HCT116 (cell line): ENCODE measurements around the gene ZNF318. TPM values are rescaled to one million over a fixed set of nuclear protein-coding genes. Genes with fewer than 3 reads are reported as not detected.

Source experiments
- ATAC-seq: fragments of 200-7000 bp; cut with Tn5 transposase; 2 replicates; pipeline ENCODE4 v1.9.1; 2020; ENCODE audit warnings: mild to moderate bottlenecking, moderate library complexity
- BruUV-seq: library from RNA; stranded (reverse); fragments of 400-500 nt; replicated peaks from 2 replicates; lab custom pipeline; 2021; lab: Mats Ljungman, UMichigan
- CTCF ChIA-PET: fragments of 300-600 bp; sonication (Branson Sonifier 250); formaldehyde crosslinking; loops from one replicate; lab custom pipeline; 2021; ENCODE audit warnings: antibody characterized with exemption; lab: Charles Lee
- POLR2A ChIA-PET: fragments of 300-600, 350-600 bp; sonication (Branson Sonifier 250); formaldehyde crosslinking; loops from one replicate; lab custom pipeline; 2021; ENCODE audit warnings: antibody characterized with exemption; lab: Charles Lee
- RAD21 ChIA-PET, 2 experiments: fragments of 300-600 bp; sonication (Branson Sonifier 250); formaldehyde crosslinking; loops; one replicate each; lab custom pipeline; 2023; ENCODE audit warnings: low total read pairs in 2 of 2; ENCODE audit not compliant: uncharacterized antibody in 2 of 2, unreplicated experiment in 2 of 2, low non-redundant PET in 1 of 2; lab: Charles Lee
- DNase-seq: peaks from one replicate; pipeline ENCODE4 v3.0.0-alpha.2; 2010; ENCODE audit warnings: low read depth, low spot score
- H2AFZ ChIP-seq: fragments of 200-600 bp; shearing (Covaris generic), sonication (generic); 2 replicates; pipeline ENCODE4 v1.6.1; 2017; ENCODE audit warnings: low read depth, mixed run types, mixed read lengths, antibody characterized with exemption, low read length; ENCODE audit not compliant: poor library complexity, severe bottlenecking
- H3K27ac ChIP-seq: 2 replicates; pipeline ENCODE4 v1.5.1; 2012; ENCODE audit warnings: low read depth, low read length
- H3K27me3 ChIP-seq: fragments of 200-600 bp; sonication (generic); 2 replicates; pipeline ENCODE4 v1.6.1; 2016; ENCODE audit warnings: mixed run types, low read length, mixed read lengths; ENCODE audit not compliant: insufficient read depth
- H3K36me3 ChIP-seq, 2 experiments: fragments of 200-500 bp in 1 of 2; fragments of 200-600 bp in 1 of 2; sonication (Bioruptor generic) in 1 of 2; sonication (generic) in 1 of 2; 2 replicates each; pipeline versions ENCODE4 v1.5.1 to v1.6.1; 2014 to 2016; ENCODE audit warnings: low read length in 2 of 2, inconsistent platforms in 1 of 2, mixed read lengths in 1 of 2, mixed run types in 1 of 2; ENCODE audit not compliant: insufficient read depth in 2 of 2, control insufficient read depth in 1 of 2
- H3K4me1 ChIP-seq, 2 experiments: fragments of 200-600 bp in 1 of 2; sonication (generic) in 1 of 2; 2 replicates each; pipeline versions ENCODE4 v1.5.1 to v1.6.1; 2012 to 2017; ENCODE audit warnings: low read length in 2 of 2, inconsistent platforms in 1 of 2, mild to moderate bottlenecking in 1 of 2, mixed read lengths in 1 of 2, mixed run types in 1 of 2, moderate library complexity in 1 of 2; ENCODE audit not compliant: insufficient read depth in 2 of 2, control insufficient read depth in 1 of 2
- H3K4me2 ChIP-seq: fragments of 200-600 bp; sonication (generic); 2 replicates; pipeline ENCODE4 v1.6.1; 2017; ENCODE audit warnings: mixed run types, low read length, mixed read lengths
- H3K4me3 ChIP-seq, 2 experiments: fragments of 200-600 bp in 1 of 2; sonication (generic) in 1 of 2; replicated peaks in 1 of 2; 2 replicates each; pipeline ENCODE4 v1.5.1; 2011 to 2016; ENCODE audit warnings: low read length in 2 of 2, control low read depth in 1 of 2, low read depth in 1 of 2, mild to moderate bottlenecking in 1 of 2, mixed read lengths in 1 of 2, mixed run types in 1 of 2
- H3K79me2 ChIP-seq: fragments of 200-600 bp; sonication (generic); 2 replicates; pipeline ENCODE4 v1.6.1; 2017; ENCODE audit warnings: mild to moderate bottlenecking, mixed run types, low read length, moderate library complexity, mixed read lengths; ENCODE audit not compliant: insufficient read depth
- H3K9ac ChIP-seq: fragments of 200-600 bp; sonication (generic); 2 replicates; pipeline ENCODE4 v1.6.1; 2016; ENCODE audit warnings: low read length, mixed read lengths
- H3K9me2 ChIP-seq: fragments of 200-600 bp; sonication (generic), shearing (Covaris generic); 2 replicates; pipeline ENCODE4 v1.6.1; 2017; ENCODE audit warnings: mixed run types, mild to moderate bottlenecking, moderate library complexity; ENCODE audit not compliant: insufficient read depth
- H3K9me3 ChIP-seq, 2 experiments: fragments of 200-500 bp in 1 of 2; fragments of 200-600 bp in 1 of 2; sonication (Bioruptor generic) in 1 of 2; sonication (generic) in 1 of 2; 2 replicates each; pipeline ENCODE4 v1.6.1; 2014 to 2017; ENCODE audit warnings: low read length in 2 of 2, mixed read lengths in 2 of 2, inconsistent platforms in 1 of 2, low read depth in 1 of 2, mild to moderate bottlenecking in 1 of 2, mixed run types in 1 of 2, moderate library complexity in 1 of 2; ENCODE audit not compliant: control insufficient read depth in 1 of 2, insufficient read depth in 1 of 2
- H4K20me1 ChIP-seq: fragments of 200-600 bp; sonication (generic), shearing (Covaris generic); 2 replicates; pipeline ENCODE4 v1.6.1; 2017; ENCODE audit warnings: mixed run types, mild to moderate bottlenecking, moderate library complexity; ENCODE audit not compliant: insufficient read depth
- ATF3 ChIP-seq: IDR thresholded peaks from 2 replicates; pipeline ENCODE4 v1.6.1; 2012
- CBX3 ChIP-seq: IDR thresholded peaks from 2 replicates; pipeline ENCODE4 v1.6.1; 2012; ENCODE audit warnings: low read depth
- CEBPB ChIP-seq: IDR thresholded peaks from 2 replicates; pipeline ENCODE4 v1.6.1; 2012; ENCODE audit warnings: low read depth
- EGR1 ChIP-seq: IDR thresholded peaks from 2 replicates; pipeline ENCODE4 v1.6.1; 2012; ENCODE audit warnings: low read depth
- EZH2 ChIP-seq: fragments of 200-600 bp; sonication (generic); IDR thresholded peaks from 2 replicates; pipeline ENCODE4 v1.6.1; 2017; ENCODE audit warnings: antibody characterized with exemption, mixed run types
- EZH2phosphoT487 ChIP-seq: fragments of 200-600 bp; IDR thresholded peaks from 2 replicates; pipeline ENCODE4 v1.6.1; 2018; ENCODE audit warnings: antibody characterized with exemption, borderline replicate concordance
- JUND ChIP-seq: IDR thresholded peaks from 2 replicates; pipeline ENCODE4 v1.6.1; 2012
- POLR2A ChIP-seq: IDR thresholded peaks from 2 replicates; pipeline ENCODE4 v1.7.0; 2011; ENCODE audit warnings: borderline replicate concordance; ENCODE audit not compliant: insufficient read depth, insufficient read length; ENCODE audit errors: extremely low read depth
- RAD21 ChIP-seq: IDR thresholded peaks from 2 replicates; pipeline ENCODE4 v1.6.1; 2012; ENCODE audit warnings: low read depth, mild to moderate bottlenecking
- SIN3A ChIP-seq: IDR thresholded peaks from 2 replicates; pipeline ENCODE4 v1.6.1; 2012; ENCODE audit warnings: low read depth
- SP1 ChIP-seq: IDR thresholded peaks from 2 replicates; pipeline ENCODE4 v1.6.1; 2012; ENCODE audit warnings: low read depth
- TCF7L2 ChIP-seq: IDR thresholded peaks from 2 replicates; pipeline ENCODE4 v1.7.0; 2011; ENCODE audit warnings: borderline replicate concordance, inconsistent platforms; ENCODE audit not compliant: insufficient read depth, insufficient read length; ENCODE audit errors: extremely low read depth
- YY1 ChIP-seq: IDR thresholded peaks from 2 replicates; pipeline ENCODE4 v1.6.1; 2011; ENCODE audit warnings: low read length, low read depth, moderate library complexity, mild to moderate bottlenecking; ENCODE audit not compliant: insufficient replicate concordance; ENCODE audit errors: extremely low read depth
- intact Hi-C: fragments of 100-400 bp; cut with micrococcal nuclease; formaldehyde crosslinking; loops from 2 replicates; pipeline ENCODE4 v1.10.0; 2022
- total RNA-seq: library from RNA; stranded (reverse); gene quantifications from one replicate; pipeline ENCODE4 v1.2.1, GENCODE V29; 2021; ENCODE audit not compliant: unreplicated experiment
- TF ChIP-seq, protein P1 (sequence below), 3 experiments: fragments of 200-600 bp in 1 of 3; sonication (generic) in 1 of 3; IDR thresholded peaks in 2 of 3; conservative IDR thresholded peaks in 1 of 3; 2 replicates each; pipeline ENCODE4 v1.5.1; 2012 to 2017; ENCODE audit warnings: low read depth in 2 of 3, low read length in 2 of 3, antibody characterized with exemption in 1 of 3, borderline replicate concordance in 1 of 3, control low read depth in 1 of 3, mild to moderate bottlenecking in 1 of 3, mixed read lengths in 1 of 3, mixed run types in 1 of 3, moderate library complexity in 1 of 3; ENCODE audit not compliant: insufficient read depth in 1 of 3

ZNF318 gene
- total RNA-seq, 1 experiment from 2014 or later, result 15.2 TPM

GRCh38 chr6:43310624-43311023, 58.8 kb downstream of the ZNF318 start (continued):
- TF ChIP-seq SIN3A (no peak), TCF7L2 (no peak), EGR1 (no peak), CEBPB (no peak), POLR2A (no peak), EZH2phosphoT487 (no peak)

GRCh38 chr6:43310134-43310533, 59.3 kb downstream of the ZNF318 start:
- no peak overlapping the region for H3K4me3 ChIP-seq
- no TSS peak for BruUV-seq
- peaks cover 2 to 8% of the 10 kb centered on the region in 2 experiments; a peak in 3 of 4 replicates for H3K4me1 ChIP-seq
- no peaks in the 10 kb centered on the region for H3K9me2 ChIP-seq
- intact Hi-C loops, result no loop called here
- TF ChIP-seq YY1 (no peak), RAD21 (no peak), EZH2 (no peak), ATF3 (no peak), CBX3 (no peak), EGR1 (no peak), SP1 (no peak), EZH2phosphoT487 (no peak), JUND (no peak)
- TF ChIP-seq, protein P1, sequence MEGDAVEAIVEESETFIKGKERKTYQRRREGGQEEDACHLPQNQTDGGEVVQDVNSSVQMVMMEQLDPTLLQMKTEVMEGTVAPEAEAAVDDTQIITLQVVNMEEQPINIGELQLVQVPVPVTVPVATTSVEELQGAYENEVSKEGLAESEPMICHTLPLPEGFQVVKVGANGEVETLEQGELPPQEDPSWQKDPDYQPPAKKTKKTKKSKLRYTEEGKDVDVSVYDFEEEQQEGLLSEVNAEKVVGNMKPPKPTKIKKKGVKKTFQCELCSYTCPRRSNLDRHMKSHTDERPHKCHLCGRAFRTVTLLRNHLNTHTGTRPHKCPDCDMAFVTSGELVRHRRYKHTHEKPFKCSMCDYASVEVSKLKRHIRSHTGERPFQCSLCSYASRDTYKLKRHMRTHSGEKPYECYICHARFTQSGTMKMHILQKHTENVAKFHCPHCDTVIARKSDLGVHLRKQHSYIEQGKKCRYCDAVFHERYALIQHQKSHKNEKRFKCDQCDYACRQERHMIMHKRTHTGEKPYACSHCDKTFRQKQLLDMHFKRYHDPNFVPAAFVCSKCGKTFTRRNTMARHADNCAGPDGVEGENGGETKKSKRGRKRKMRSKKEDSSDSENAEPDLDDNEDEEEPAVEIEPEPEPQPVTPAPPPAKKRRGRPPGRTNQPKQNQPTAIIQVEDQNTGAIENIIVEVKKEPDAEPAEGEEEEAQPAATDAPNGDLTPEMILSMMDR (IDR thresholded peaks at IDR 0.05 in 2 of 3, conservative IDR thresholded peaks at IDR 0.05 in 1 of 3; ENCODE audit: borderline replicate concordance in 1 of 3, insufficient read depth in 1 of 3, low read depth in 2 of 3, low read length in 2 of 3), result no peak
- TF ChIP-seq, all 23 proteins: peak for 0
- no peaks in the 10 kb centered on the region for H4K20me1 ChIP-seq
- no peak overlapping the region for H3K9ac ChIP-seq
- no peak overlapping the region for H3K4me2 ChIP-seq
- ATAC-seq (no peak), DNase-seq (no peak)
- H3K79me2 ChIP-seq, result no peaks in the 10 kb centered on the region
- no peaks in the 10 kb centered on the region for H3K27me3 ChIP-seq
- no peak overlapping the region for H3K27ac ChIP-seq
- ChIA-PET POLR2A (no interaction called here), CTCF (no interaction called here), RAD21 (no interaction called here)
- peak overlapping the region; percentile 77 for H2AFZ ChIP-seq
- no peaks in the 10 kb centered on the region for H3K9me3 ChIP-seq
- no peaks in the 10 kb centered on the region for H3K36me3 ChIP-seq
